ENCODE measurements around the gene MRPS18A. TPM values are rescaled to one million over a fixed set of nuclear protein-coding genes. Genes with fewer than 3 reads are reported as not detected.

The MRPS18A gene
- total and polyA plus RNA-seq, 2 of the 8 experiments (the other 6 are each of a cell fraction or from before 2014, with no cell fraction given) = 48.3 to 121 TPM

- peak; percentile 71 for TF ChIP-seq ASH2L (IDR thresholded peaks at IDR 0.05; ENCODE audit: low read length)
These were observed at the start of gene MRPS18A (continued) for GRCh38 chr6:43687437-43688347.

All from H1 (cell line).